Activated CD4-positive, alpha-beta memory T cell treated with anti-CD3 and anti-CD28 coated beads for 36 hours (primary cell): ENCODE results near the gene FTCD. TPM values are rescaled to one million over a fixed set of nuclear protein-coding genes. Genes with fewer than 3 reads are reported as not detected.

Experiments used
- CTCF ChIA-PET: fragments of 350-600 bp; sonication (Branson Sonifier 250); formaldehyde crosslinking; loops from one replicate; lab custom pipeline; 2021; ENCODE audit warnings: antibody characterized with exemption, inconsistent platforms; lab: Charles Lee
- POLR2A ChIA-PET: fragments of 350-600 bp; sonication (Branson Sonifier 250); formaldehyde crosslinking; loops from one replicate; lab custom pipeline; 2021; ENCODE audit warnings: antibody characterized with exemption; lab: Charles Lee
- DNase-seq: peaks from one replicate; pipeline ENCODE4 v3.0.0-alpha.2; 2020
- H3K27ac Mint-ChIP-seq: one replicate; pipeline ENCODE4 v1.8.0; 2021; ENCODE audit warnings: mixed read lengths
- H3K27me3 Mint-ChIP-seq: one replicate; pipeline ENCODE4 v1.8.0; 2021; ENCODE audit warnings: mixed read lengths
- H3K36me3 Mint-ChIP-seq: one replicate; pipeline ENCODE4 v1.8.0; 2021; ENCODE audit warnings: mixed read lengths
- H3K4me1 Mint-ChIP-seq: one replicate; pipeline ENCODE4 v1.8.0; 2021; ENCODE audit warnings: low read depth, mixed read lengths
- H3K4me3 Mint-ChIP-seq: one replicate; pipeline ENCODE4 v1.8.0; 2021; ENCODE audit warnings: mild to moderate bottlenecking, mixed read lengths
- H3K9me3 Mint-ChIP-seq: one replicate; pipeline ENCODE4 v1.8.0; 2021; ENCODE audit warnings: mixed read lengths
- intact Hi-C: fragments of 100-400 bp; cut with micrococcal nuclease; formaldehyde crosslinking; loops from one replicate; pipeline ENCODE4 v1.15.1; 2023
- total RNA-seq, 2 experiments: library from RNA; stranded (reverse); gene quantifications; one replicate each; pipeline ENCODE4 v1.2.3, GENCODE V29; 2021

Gene FTCD
- total RNA-seq, 2 experiments from 2014 or later, result 0.22 TPM; not detected in 1

DNA sequence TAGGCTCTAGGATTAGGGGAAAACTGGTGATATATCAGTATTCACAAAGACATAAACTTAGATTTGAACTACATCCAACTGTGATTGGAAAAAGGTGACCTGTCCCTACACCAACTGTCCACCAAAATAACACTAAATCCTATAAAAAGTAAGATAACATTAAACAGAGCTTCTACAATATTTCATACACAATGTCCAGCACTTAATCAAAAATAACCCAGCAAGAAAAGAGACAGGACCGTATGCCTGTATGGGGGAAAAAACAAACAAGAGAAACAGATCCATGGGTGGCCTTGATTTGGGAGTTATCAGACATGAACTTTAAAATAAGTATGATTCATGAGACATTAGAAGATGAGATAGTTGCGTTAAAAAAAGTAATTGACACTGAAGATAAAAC lies 67.2 kb downstream of the FTCD start:
- Mint-ChIP-seq H3K4me1 (no peaks in the 10 kb centered on the region), H3K4me3 (no peak overlapping the region), H3K9me3 (peaks cover 31% of the 10 kb centered on the region), H3K36me3 (peaks cover 2% of the 10 kb centered on the region), H3K27ac (no peak overlapping the region), H3K27me3 (no peaks in the 10 kb centered on the region)
- POLR2A ChIA-PET, result no interaction called here
- CTCF ChIA-PET, result no interaction called here
- DNase-seq, result no peak
- intact Hi-C loops, result no loop called here

DNA sequence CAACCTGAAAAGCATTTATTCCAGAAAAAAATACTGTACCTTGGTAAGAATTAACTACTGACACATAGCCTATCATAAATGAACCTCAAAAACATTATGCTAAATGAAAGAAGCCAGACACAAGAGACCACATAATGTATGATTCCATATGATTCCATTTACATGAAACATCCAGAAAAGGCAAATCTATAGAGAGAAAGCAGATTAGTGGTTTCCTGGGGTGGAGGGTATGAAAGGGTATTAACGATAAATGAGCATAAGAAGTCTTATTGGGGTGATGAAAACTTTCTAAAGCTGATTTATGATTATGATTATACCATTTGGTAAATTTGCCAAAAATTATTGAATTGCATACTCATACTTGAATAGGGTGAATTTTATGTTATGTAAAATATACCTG lies 67.7 kb downstream of the FTCD start:
- POLR2A ChIA-PET, result no interaction called here
- H3K27me3 Mint-ChIP-seq, result no peaks in the 10 kb centered on the region
- H3K27ac Mint-ChIP-seq, result no peak overlapping the region
- H3K36me3 Mint-ChIP-seq, result peaks cover 2% of the 10 kb centered on the region
- CTCF ChIA-PET, result no interaction called here
- peaks cover 31% of the 10 kb centered on the region for H3K9me3 Mint-ChIP-seq
- intact Hi-C loops, result no loop called here
- no peaks in the 10 kb centered on the region for H3K4me1 Mint-ChIP-seq
- H3K4me3 Mint-ChIP-seq, result no peak overlapping the region
- DNase-seq, result no peak

Other genes with a start within 250 kb of the FTCD start
- gene COL6A1, start 173.8 kb downstream of the FTCD start, total RNA-seq, result under 1 TPM; 0.39 to 0.40 TPM
- gene COL6A2, start 57.5 kb downstream of the FTCD start, total RNA-seq, result 1 to 10 TPM; 4.3 to 4.8 TPM
- gene SPATC1L, start 28.9 kb upstream of the FTCD start, total RNA-seq, result 1 to 10 TPM; 5.7 to 6.7 TPM
- gene LSS, start 73.2 kb upstream of the FTCD start, total RNA-seq, result 10 to 100 TPM; 22.7 to 22.8 TPM
- gene MCM3AP, start 130.0 kb upstream of the FTCD start, total RNA-seq, result 100 to 1,000 TPM; 117 to 126 TPM
- gene YBEY, start 130.8 kb upstream of the FTCD start, total RNA-seq, result 10 to 100 TPM; 14.4 to 14.8 TPM
- 10 to 100 TPM; 25.8 to 28.1 TPM for gene C21orf58, start 168.3 kb upstream of the FTCD start, total RNA-seq
- 10 to 100 TPM; 48.5 to 50.6 TPM for gene PCNT, start 168.6 kb upstream of the FTCD start, total RNA-seq